HCT116 (cell line): ENCODE results near the gene BRPF3. TPM values are rescaled to one million over a fixed set of nuclear protein-coding genes. Genes with fewer than 3 reads are reported as not detected.

ENCODE experiments used
- ATAC-seq: fragments of 200-7000 bp; cut with Tn5 transposase; 2 replicates; pipeline ENCODE4 v1.9.1; 2020; ENCODE audit warnings: mild to moderate bottlenecking, moderate library complexity
- BruUV-seq: library from RNA; stranded (reverse); fragments of 400-500 nt; replicated peaks from 2 replicates; lab custom pipeline; 2021; lab: Mats Ljungman, UMichigan
- CTCF ChIA-PET: fragments of 300-600 bp; sonication (Branson Sonifier 250); formaldehyde crosslinking; loops from one replicate; lab custom pipeline; 2021; ENCODE audit warnings: antibody characterized with exemption; lab: Charles Lee
- POLR2A ChIA-PET: fragments of 300-600, 350-600 bp; sonication (Branson Sonifier 250); formaldehyde crosslinking; loops from one replicate; lab custom pipeline; 2021; ENCODE audit warnings: antibody characterized with exemption; lab: Charles Lee
- RAD21 ChIA-PET, 2 experiments: fragments of 300-600 bp; sonication (Branson Sonifier 250); formaldehyde crosslinking; loops; one replicate each; lab custom pipeline; 2023; ENCODE audit warnings: low total read pairs in 2 of 2; ENCODE audit not compliant: uncharacterized antibody in 2 of 2, unreplicated experiment in 2 of 2, low non-redundant PET in 1 of 2; lab: Charles Lee
- DNase-seq: peaks from one replicate; pipeline ENCODE4 v3.0.0-alpha.2; 2010; ENCODE audit warnings: low read depth, low spot score
- H2AFZ ChIP-seq: fragments of 200-600 bp; shearing (Covaris generic), sonication (generic); 2 replicates; pipeline ENCODE4 v1.6.1; 2017; ENCODE audit warnings: low read depth, mixed run types, mixed read lengths, antibody characterized with exemption, low read length; ENCODE audit not compliant: poor library complexity, severe bottlenecking
- H3K27ac ChIP-seq: 2 replicates; pipeline ENCODE4 v1.5.1; 2012; ENCODE audit warnings: low read depth, low read length
- H3K27me3 ChIP-seq: fragments of 200-600 bp; sonication (generic); 2 replicates; pipeline ENCODE4 v1.6.1; 2016; ENCODE audit warnings: mixed run types, low read length, mixed read lengths; ENCODE audit not compliant: insufficient read depth
- H3K36me3 ChIP-seq, 2 experiments: fragments of 200-500 bp in 1 of 2; fragments of 200-600 bp in 1 of 2; sonication (Bioruptor generic) in 1 of 2; sonication (generic) in 1 of 2; 2 replicates each; pipeline versions ENCODE4 v1.5.1 to v1.6.1; 2014 to 2016; ENCODE audit warnings: low read length in 2 of 2, inconsistent platforms in 1 of 2, mixed read lengths in 1 of 2, mixed run types in 1 of 2; ENCODE audit not compliant: insufficient read depth in 2 of 2, control insufficient read depth in 1 of 2
- H3K4me1 ChIP-seq, 2 experiments: fragments of 200-600 bp in 1 of 2; sonication (generic) in 1 of 2; 2 replicates each; pipeline versions ENCODE4 v1.5.1 to v1.6.1; 2012 to 2017; ENCODE audit warnings: low read length in 2 of 2, inconsistent platforms in 1 of 2, mild to moderate bottlenecking in 1 of 2, mixed read lengths in 1 of 2, mixed run types in 1 of 2, moderate library complexity in 1 of 2; ENCODE audit not compliant: insufficient read depth in 2 of 2, control insufficient read depth in 1 of 2
- H3K4me2 ChIP-seq: fragments of 200-600 bp; sonication (generic); 2 replicates; pipeline ENCODE4 v1.6.1; 2017; ENCODE audit warnings: mixed run types, low read length, mixed read lengths
- H3K4me3 ChIP-seq, 2 experiments: fragments of 200-600 bp in 1 of 2; sonication (generic) in 1 of 2; replicated peaks in 1 of 2; 2 replicates each; pipeline ENCODE4 v1.5.1; 2011 to 2016; ENCODE audit warnings: low read length in 2 of 2, control low read depth in 1 of 2, low read depth in 1 of 2, mild to moderate bottlenecking in 1 of 2, mixed read lengths in 1 of 2, mixed run types in 1 of 2
- H3K79me2 ChIP-seq: fragments of 200-600 bp; sonication (generic); 2 replicates; pipeline ENCODE4 v1.6.1; 2017; ENCODE audit warnings: mild to moderate bottlenecking, mixed run types, low read length, moderate library complexity, mixed read lengths; ENCODE audit not compliant: insufficient read depth
- H3K9ac ChIP-seq: fragments of 200-600 bp; sonication (generic); 2 replicates; pipeline ENCODE4 v1.6.1; 2016; ENCODE audit warnings: low read length, mixed read lengths
- H3K9me2 ChIP-seq: fragments of 200-600 bp; sonication (generic), shearing (Covaris generic); 2 replicates; pipeline ENCODE4 v1.6.1; 2017; ENCODE audit warnings: mixed run types, mild to moderate bottlenecking, moderate library complexity; ENCODE audit not compliant: insufficient read depth
- H3K9me3 ChIP-seq, 2 experiments: fragments of 200-500 bp in 1 of 2; fragments of 200-600 bp in 1 of 2; sonication (Bioruptor generic) in 1 of 2; sonication (generic) in 1 of 2; 2 replicates each; pipeline ENCODE4 v1.6.1; 2014 to 2017; ENCODE audit warnings: low read length in 2 of 2, mixed read lengths in 2 of 2, inconsistent platforms in 1 of 2, low read depth in 1 of 2, mild to moderate bottlenecking in 1 of 2, mixed run types in 1 of 2, moderate library complexity in 1 of 2; ENCODE audit not compliant: control insufficient read depth in 1 of 2, insufficient read depth in 1 of 2
- H4K20me1 ChIP-seq: fragments of 200-600 bp; sonication (generic), shearing (Covaris generic); 2 replicates; pipeline ENCODE4 v1.6.1; 2017; ENCODE audit warnings: mixed run types, mild to moderate bottlenecking, moderate library complexity; ENCODE audit not compliant: insufficient read depth
- CBX3 ChIP-seq: IDR thresholded peaks from 2 replicates; pipeline ENCODE4 v1.6.1; 2012; ENCODE audit warnings: low read depth
- CEBPB ChIP-seq: IDR thresholded peaks from 2 replicates; pipeline ENCODE4 v1.6.1; 2012; ENCODE audit warnings: low read depth
- EGR1 ChIP-seq: IDR thresholded peaks from 2 replicates; pipeline ENCODE4 v1.6.1; 2012; ENCODE audit warnings: low read depth
- ELF1 ChIP-seq: IDR thresholded peaks from 2 replicates; pipeline ENCODE4 v1.6.1; 2012; ENCODE audit warnings: low read depth, borderline replicate concordance
- EZH2phosphoT487 ChIP-seq: fragments of 200-600 bp; IDR thresholded peaks from 2 replicates; pipeline ENCODE4 v1.6.1; 2018; ENCODE audit warnings: antibody characterized with exemption, borderline replicate concordance
- FOSL1 ChIP-seq: IDR thresholded peaks from 2 replicates; pipeline ENCODE4 v1.6.1; 2012; ENCODE audit warnings: low read depth
- JUND ChIP-seq: IDR thresholded peaks from 2 replicates; pipeline ENCODE4 v1.6.1; 2012
- POLR2AphosphoS5 ChIP-seq: IDR thresholded peaks from 2 replicates; pipeline ENCODE4 v1.6.1; 2011; ENCODE audit warnings: mild to moderate bottlenecking, low read depth, low read length, moderate library complexity
- RAD21 ChIP-seq: IDR thresholded peaks from 2 replicates; pipeline ENCODE4 v1.6.1; 2012; ENCODE audit warnings: low read depth, mild to moderate bottlenecking
- REST ChIP-seq: IDR thresholded peaks from 2 replicates; pipeline ENCODE4 v1.6.1; 2012; ENCODE audit warnings: low read depth
- SIN3A ChIP-seq: IDR thresholded peaks from 2 replicates; pipeline ENCODE4 v1.6.1; 2012; ENCODE audit warnings: low read depth
- SRF ChIP-seq: IDR thresholded peaks from 2 replicates; pipeline ENCODE4 v1.6.1; 2012; ENCODE audit warnings: low read depth
- TCF7L2 ChIP-seq: IDR thresholded peaks from 2 replicates; pipeline ENCODE4 v1.7.0; 2011; ENCODE audit warnings: borderline replicate concordance, inconsistent platforms; ENCODE audit not compliant: insufficient read depth, insufficient read length; ENCODE audit errors: extremely low read depth
- YY1 ChIP-seq: IDR thresholded peaks from 2 replicates; pipeline ENCODE4 v1.6.1; 2011; ENCODE audit warnings: low read length, low read depth, moderate library complexity, mild to moderate bottlenecking; ENCODE audit not compliant: insufficient replicate concordance; ENCODE audit errors: extremely low read depth
- ZNF274 ChIP-seq: fragments of 200-500 bp; sonication (Bioruptor generic); IDR thresholded peaks from 2 replicates; pipeline ENCODE4 v1.6.1; 2014; ENCODE audit warnings: mild to moderate bottlenecking, low read depth, low read length, inconsistent platforms
- intact Hi-C: fragments of 100-400 bp; cut with micrococcal nuclease; formaldehyde crosslinking; loops from 2 replicates; pipeline ENCODE4 v1.10.0; 2022
- total RNA-seq: library from RNA; stranded (reverse); gene quantifications from one replicate; pipeline ENCODE4 v1.2.1, GENCODE V29; 2021; ENCODE audit not compliant: unreplicated experiment
- TF ChIP-seq, protein P1 (sequence below): IDR thresholded peaks from 2 replicates; pipeline ENCODE4 v1.6.1; 2011; ENCODE audit warnings: mild to moderate bottlenecking, low read length, moderate library complexity; ENCODE audit not compliant: insufficient replicate concordance; ENCODE audit errors: extremely low read depth
- TF ChIP-seq, protein P2 (sequence below): IDR thresholded peaks from 2 replicates; pipeline ENCODE4 v1.6.1; 2012
- TF ChIP-seq, protein P3 (sequence below), 3 experiments: fragments of 200-600 bp in 1 of 3; sonication (generic) in 1 of 3; IDR thresholded peaks in 2 of 3; conservative IDR thresholded peaks in 1 of 3; 2 replicates each; pipeline ENCODE4 v1.5.1; 2012 to 2017; ENCODE audit warnings: low read depth in 2 of 3, low read length in 2 of 3, antibody characterized with exemption in 1 of 3, borderline replicate concordance in 1 of 3, control low read depth in 1 of 3, mild to moderate bottlenecking in 1 of 3, mixed read lengths in 1 of 3, mixed run types in 1 of 3, moderate library complexity in 1 of 3; ENCODE audit not compliant: insufficient read depth in 1 of 3
- TF ChIP-seq, protein P4 (sequence below): IDR thresholded peaks from 2 replicates; pipeline ENCODE4 v1.6.1; 2012

BRPF3 gene
- total RNA-seq, 1 experiment from 2014 or later: 20.3 TPM

DNA sequence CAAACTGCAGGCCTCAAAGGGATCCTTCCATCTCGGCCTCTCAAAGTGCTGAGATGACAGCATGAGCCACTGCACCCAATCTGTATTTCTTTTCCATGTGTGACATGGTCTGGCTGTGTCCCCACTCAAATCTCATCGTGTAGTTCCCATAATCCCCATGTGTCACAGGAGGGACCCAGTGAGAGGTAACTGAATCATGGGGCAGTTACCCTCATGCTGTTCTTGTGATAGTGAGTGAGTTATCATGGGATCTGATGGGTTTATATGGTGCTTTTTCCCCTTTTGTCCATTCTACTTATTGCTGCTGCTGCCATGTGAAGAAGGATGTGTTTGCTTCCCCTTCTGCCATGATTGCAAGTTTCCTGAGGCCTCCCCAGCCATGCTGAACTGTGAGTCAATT lies 10.3 kb upstream of the BRPF3 start:
- DNase-seq: no peak
- H3K9me2 ChIP-seq: no peaks in the 10 kb centered on the region
- no peak overlapping the region for H3K27ac ChIP-seq
- no peaks in the 10 kb centered on the region for H3K79me2 ChIP-seq
- H3K4me2 ChIP-seq: no peak overlapping the region
- H3K9me3 ChIP-seq: no peaks in the 10 kb centered on the region
- BruUV-seq: no TSS peak
- H3K36me3 ChIP-seq: no peaks in the 10 kb centered on the region
- ChIA-PET CTCF (no interaction called here), RAD21 (no interaction called here), POLR2A (no interaction called here)
- no peak overlapping the region for H3K9ac ChIP-seq
- no peak overlapping the region for H2AFZ ChIP-seq
- H3K4me3 ChIP-seq: no peak overlapping the region
- no peaks in the 10 kb centered on the region for H3K4me1 ChIP-seq
- intact Hi-C loops: no loop called here
- H4K20me1 ChIP-seq: no peaks in the 10 kb centered on the region
- TF ChIP-seq, protein P1, sequence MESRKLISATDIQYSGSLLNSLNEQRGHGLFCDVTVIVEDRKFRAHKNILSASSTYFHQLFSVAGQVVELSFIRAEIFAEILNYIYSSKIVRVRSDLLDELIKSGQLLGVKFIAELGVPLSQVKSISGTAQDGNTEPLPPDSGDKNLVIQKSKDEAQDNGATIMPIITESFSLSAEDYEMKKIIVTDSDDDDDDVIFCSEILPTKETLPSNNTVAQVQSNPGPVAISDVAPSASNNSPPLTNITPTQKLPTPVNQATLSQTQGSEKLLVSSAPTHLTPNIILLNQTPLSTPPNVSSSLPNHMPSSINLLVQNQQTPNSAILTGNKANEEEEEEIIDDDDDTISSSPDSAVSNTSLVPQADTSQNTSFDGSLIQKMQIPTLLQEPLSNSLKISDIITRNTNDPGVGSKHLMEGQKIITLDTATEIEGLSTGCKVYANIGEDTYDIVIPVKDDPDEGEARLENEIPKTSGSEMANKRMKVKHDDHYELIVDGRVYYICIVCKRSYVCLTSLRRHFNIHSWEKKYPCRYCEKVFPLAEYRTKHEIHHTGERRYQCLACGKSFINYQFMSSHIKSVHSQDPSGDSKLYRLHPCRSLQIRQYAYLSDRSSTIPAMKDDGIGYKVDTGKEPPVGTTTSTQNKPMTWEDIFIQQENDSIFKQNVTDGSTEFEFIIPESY: no peak
- TF ChIP-seq REST (no peak), POLR2AphosphoS5 (no peak), CBX3 (no peak), ZNF274 (no peak), TCF7L2 (no peak), SIN3A (no peak), RAD21 (no peak), YY1 (no peak), ELF1 (no peak), CEBPB (no peak), FOSL1 (no peak), EGR1 (no peak), EZH2phosphoT487 (no peak), SRF (no peak), JUND (no peak)
- TF ChIP-seq, protein P2, sequence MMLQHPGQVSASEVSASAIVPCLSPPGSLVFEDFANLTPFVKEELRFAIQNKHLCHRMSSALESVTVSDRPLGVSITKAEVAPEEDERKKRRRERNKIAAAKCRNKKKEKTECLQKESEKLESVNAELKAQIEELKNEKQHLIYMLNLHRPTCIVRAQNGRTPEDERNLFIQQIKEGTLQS: no peak
- TF ChIP-seq, protein P3, sequence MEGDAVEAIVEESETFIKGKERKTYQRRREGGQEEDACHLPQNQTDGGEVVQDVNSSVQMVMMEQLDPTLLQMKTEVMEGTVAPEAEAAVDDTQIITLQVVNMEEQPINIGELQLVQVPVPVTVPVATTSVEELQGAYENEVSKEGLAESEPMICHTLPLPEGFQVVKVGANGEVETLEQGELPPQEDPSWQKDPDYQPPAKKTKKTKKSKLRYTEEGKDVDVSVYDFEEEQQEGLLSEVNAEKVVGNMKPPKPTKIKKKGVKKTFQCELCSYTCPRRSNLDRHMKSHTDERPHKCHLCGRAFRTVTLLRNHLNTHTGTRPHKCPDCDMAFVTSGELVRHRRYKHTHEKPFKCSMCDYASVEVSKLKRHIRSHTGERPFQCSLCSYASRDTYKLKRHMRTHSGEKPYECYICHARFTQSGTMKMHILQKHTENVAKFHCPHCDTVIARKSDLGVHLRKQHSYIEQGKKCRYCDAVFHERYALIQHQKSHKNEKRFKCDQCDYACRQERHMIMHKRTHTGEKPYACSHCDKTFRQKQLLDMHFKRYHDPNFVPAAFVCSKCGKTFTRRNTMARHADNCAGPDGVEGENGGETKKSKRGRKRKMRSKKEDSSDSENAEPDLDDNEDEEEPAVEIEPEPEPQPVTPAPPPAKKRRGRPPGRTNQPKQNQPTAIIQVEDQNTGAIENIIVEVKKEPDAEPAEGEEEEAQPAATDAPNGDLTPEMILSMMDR (IDR thresholded peaks at IDR 0.05 in 2 of 3, conservative IDR thresholded peaks at IDR 0.05 in 1 of 3; ENCODE audit: borderline replicate concordance in 1 of 3, insufficient read depth in 1 of 3, low read depth in 2 of 3, low read length in 2 of 3): no peak
- TF ChIP-seq, protein P4, sequence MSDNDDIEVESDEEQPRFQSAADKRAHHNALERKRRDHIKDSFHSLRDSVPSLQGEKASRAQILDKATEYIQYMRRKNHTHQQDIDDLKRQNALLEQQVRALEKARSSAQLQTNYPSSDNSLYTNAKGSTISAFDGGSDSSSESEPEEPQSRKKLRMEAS: no peak
- no peak for ATAC-seq
- H3K27me3 ChIP-seq: no peaks in the 10 kb centered on the region
